ENCODE measurements around the gene TMEM248.

DNA sequence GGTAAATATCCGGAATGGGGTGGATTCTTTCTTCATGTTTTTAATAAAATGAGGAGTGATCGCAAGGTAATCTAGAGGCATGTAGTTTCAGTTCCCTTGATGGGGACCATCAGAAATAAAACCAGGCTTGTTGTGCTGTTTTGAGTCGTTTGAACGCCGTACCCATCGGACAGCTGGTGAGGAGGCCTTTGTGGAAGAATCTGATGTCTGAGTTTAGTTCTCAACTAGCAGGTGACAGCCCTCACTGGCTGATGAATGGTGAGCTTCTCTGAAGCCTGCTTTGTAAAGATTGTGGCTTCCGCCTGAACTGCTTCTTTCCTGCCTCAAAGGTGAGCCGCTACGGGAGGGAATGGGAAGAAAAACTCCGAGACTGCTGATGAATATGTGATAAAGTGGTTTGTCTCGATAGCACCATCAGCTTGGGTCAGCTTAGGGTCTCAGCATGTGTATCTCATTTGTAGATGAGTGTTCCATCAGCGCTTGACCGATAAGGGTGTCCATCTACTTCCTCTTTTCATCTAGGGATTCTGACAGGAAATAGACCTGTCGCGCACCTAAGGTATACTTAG lies 977 bp downstream of the TMEM248 start:
- no peak for TF ChIP-seq CTCF (IDR thresholded peaks at IDR 0.05; ENCODE audit: insufficient read depth, low read depth, low read length)
- TF ChIP-seq EZH2 (IDR thresholded peaks at IDR 0.05; ENCODE audit: insufficient read depth, low read length), result no peak

All from astrocyte (in vitro differentiated cells and primary cell).